ENCODE data around the gene SYDE2.
A peak's percentile ranks its signal among the peaks of the same experiment; 100 is the strongest.

SYDE2 gene

GRCh38 chr1:85122169-85122568 is 78.6 kb downstream of the SYDE2 start:
- DNase-seq (ENCODE audit: low read depth, low spot score), result no peak

GRCh38 chr1:85121744-85122143 is 79.1 kb downstream of the SYDE2 start:
- no peak for DNase-seq (ENCODE audit: low read depth, low spot score)

- DNase-seq (ENCODE audit: low read depth, low spot score), result no peak
Measured at GRCh38 chr1:85118751-85119150, 82.1 kb downstream of the SYDE2 start.

GRCh38 chr1:85116856-85117255 is 84.0 kb downstream of the SYDE2 start:
- no peak for DNase-seq (ENCODE audit: low read depth, low spot score)

GRCh38 chr1:85115933-85116332 is 84.9 kb downstream of the SYDE2 start:
- no peak for DNase-seq (ENCODE audit: low read depth, low spot score)

GRCh38 chr1:85111695-85112094 is 89.1 kb downstream of the SYDE2 start:
- DNase-seq (ENCODE audit: low read depth, low spot score), result no peak

- peak; percentile 21 for DNase-seq (ENCODE audit: low read depth, low spot score)
Measured at GRCh38 chr1:85109475-85109874, 91.3 kb downstream of the SYDE2 start.

All from smooth muscle cell of the brain vasculature (primary cell).